IMR-90 (cell line): ENCODE results near the gene TMEM63B. TPM values are rescaled to one million over a fixed set of nuclear protein-coding genes. Genes with fewer than 3 reads are reported as not detected.

Source experiments
- ATAC-seq: fragments of 200-7000 bp; cut with Tn5 transposase; 2 replicates; pipeline ENCODE4 v1.9.1; 2020; ENCODE audit warnings: low read depth, mild to moderate bottlenecking, moderate library complexity
- BruUV-seq: library from RNA; stranded (reverse); fragments of 400-500 nt; replicated peaks from 2 replicates; lab custom pipeline; 2021; lab: Mats Ljungman, UMichigan
- CTCF ChIA-PET: fragments of 300-600 bp; formaldehyde crosslinking; extraction: SDS; loops from one replicate; lab custom pipeline; 2021; ENCODE audit warnings: antibody characterized with exemption; lab: Yijun Ruan, JAX
- POLR2A ChIA-PET: fragments of 300-600 bp; sonication (Branson Sonifier 250); formaldehyde crosslinking; loops from one replicate; lab custom pipeline; 2022; ENCODE audit warnings: antibody characterized with exemption; ENCODE audit not compliant: unreplicated experiment; lab: Charles Lee
- DNase-seq: peaks from one replicate; pipeline ENCODE4 v3.0.0; 2013
- H2AFZ ChIP-seq: replicated peaks from 2 replicates; pipeline ENCODE3; 2013; ENCODE audit warnings: low read length, mild to moderate bottlenecking; ENCODE audit not compliant: poor library complexity
- H2AK5ac ChIP-seq: 2 replicates; pipeline ENCODE4 v1.6.1; 2013; ENCODE audit warnings: low read depth, low read length, inconsistent platforms
- H2AK9ac ChIP-seq: replicated peaks from 2 replicates; pipeline ENCODE3; 2013; ENCODE audit warnings: mild to moderate bottlenecking, low read depth, low read length, moderate library complexity; ENCODE audit not compliant: poor library complexity
- H2BK120ac ChIP-seq: 2 replicates; pipeline ENCODE4 v1.6.1; 2013; ENCODE audit warnings: low read depth, low read length, inconsistent platforms
- H2BK15ac ChIP-seq: 3 replicates; pipeline ENCODE4 v1.6.1; 2013; ENCODE audit warnings: low read depth, low read length, inconsistent platforms
- H2BK20ac ChIP-seq: 2 replicates; pipeline ENCODE4 v1.6.1; 2013; ENCODE audit warnings: low read depth, mild to moderate bottlenecking, inconsistent platforms, low read length, moderate library complexity
- H2BK5ac ChIP-seq: 2 replicates; pipeline ENCODE4 v1.6.1; 2013; ENCODE audit warnings: mild to moderate bottlenecking, low read depth, low read length, inconsistent platforms; ENCODE audit not compliant: poor library complexity, severe bottlenecking
- H3K14ac ChIP-seq: replicated peaks from 2 replicates; pipeline ENCODE4 v1.6.1; 2013; ENCODE audit warnings: low read depth, low read length, inconsistent platforms
- H3K18ac ChIP-seq: 2 replicates; pipeline ENCODE4 v1.6.1; 2013; ENCODE audit warnings: low read depth, low read length, control low read depth
- H3K23ac ChIP-seq: 2 replicates; pipeline ENCODE4 v1.6.1; 2013; ENCODE audit warnings: low read depth, low read length, inconsistent platforms
- H3K27ac ChIP-seq: 2 replicates; pipeline ENCODE4 v1.5.1; 2013; ENCODE audit warnings: mild to moderate bottlenecking, control low read depth, low read length; ENCODE audit not compliant: insufficient read depth
- H3K27me3 ChIP-seq: 2 replicates; pipeline ENCODE4 v1.6.1; 2013; ENCODE audit warnings: low read length; ENCODE audit not compliant: control insufficient read depth, insufficient read depth
- H3K36me3 ChIP-seq: 2 replicates; pipeline ENCODE4 v1.6.1; 2013; ENCODE audit warnings: low read length, mixed read lengths; ENCODE audit not compliant: control insufficient read depth, insufficient read depth
- H3K4ac ChIP-seq: 2 replicates; pipeline ENCODE4 v1.6.1; 2013; ENCODE audit warnings: low read depth, low read length, inconsistent platforms
- H3K4me1 ChIP-seq: 2 replicates; pipeline ENCODE4 v1.6.1; 2013; ENCODE audit warnings: low read length, mixed read lengths; ENCODE audit not compliant: control insufficient read depth, insufficient read depth
- H3K4me2 ChIP-seq: 2 replicates; pipeline ENCODE4 v1.6.1; 2013; ENCODE audit warnings: low read depth, mild to moderate bottlenecking, control low read depth, low read length, moderate library complexity
- H3K4me3 ChIP-seq: 2 replicates; pipeline ENCODE4 v1.5.1; 2013; ENCODE audit warnings: low read depth, mild to moderate bottlenecking, control low read depth, low read length, moderate library complexity; ENCODE audit not compliant: insufficient read depth
- H3K56ac ChIP-seq: 2 replicates; pipeline ENCODE4 v1.6.1; 2013; ENCODE audit warnings: low read length, inconsistent platforms; ENCODE audit not compliant: insufficient read depth; ENCODE audit errors: extremely low read depth
- H3K79me1 ChIP-seq, 2 experiments: 2 replicates each; pipeline ENCODE4 v1.6.1; 2013; ENCODE audit warnings: low read length in 2 of 2, inconsistent platforms in 1 of 2, low read depth in 1 of 2
- H3K9ac ChIP-seq: 2 replicates; pipeline ENCODE4 v1.6.1; 2013; ENCODE audit warnings: low read depth, low read length, control low read depth
- H3K9me1 ChIP-seq: 2 replicates; pipeline ENCODE4 v1.6.1; 2013; ENCODE audit warnings: low read length, inconsistent platforms; ENCODE audit not compliant: insufficient read depth
- H3K9me3 ChIP-seq: 2 replicates; pipeline ENCODE4 v1.6.1; 2013; ENCODE audit warnings: low read length; ENCODE audit not compliant: control insufficient read depth, insufficient read depth
- H4K20me1 ChIP-seq: 2 replicates; pipeline ENCODE4 v1.6.1; 2013; ENCODE audit warnings: low read length, inconsistent platforms; ENCODE audit not compliant: insufficient read depth
- H4K5ac ChIP-seq: 2 replicates; pipeline ENCODE4 v1.6.1; 2013; ENCODE audit warnings: mild to moderate bottlenecking, low read depth, low read length, control low read depth
- H4K8ac ChIP-seq, 2 experiments: 2 replicates each; pipeline ENCODE4 v1.6.1; 2013; ENCODE audit warnings: low read depth in 2 of 2, low read length in 2 of 2, control low read depth in 1 of 2, inconsistent platforms in 1 of 2
- H4K91ac ChIP-seq: 2 replicates; pipeline ENCODE4 v1.6.1; 2013; ENCODE audit warnings: low read depth, low read length, inconsistent platforms; ENCODE audit not compliant: insufficient read depth
- BHLHE40 ChIP-seq: fragments of 150-350 bp; IDR thresholded peaks from 2 replicates; pipeline ENCODE4 v1.6.1; 2016; ENCODE audit warnings: mild to moderate bottlenecking, low read depth, low read length
- CHD1 ChIP-seq: IDR thresholded peaks from 2 replicates; pipeline ENCODE4 v1.6.1; 2012; ENCODE audit warnings: low read depth, low read length, improper control_type of control experiment
- MXI1 ChIP-seq: IDR thresholded peaks from 2 replicates; pipeline ENCODE4 v1.6.1; 2012; ENCODE audit warnings: low read depth, mild to moderate bottlenecking, low read length, moderate library complexity, borderline replicate concordance
- NFE2L2 ChIP-seq: fragments of 150-350 bp; IDR thresholded peaks from 2 replicates; pipeline ENCODE4 v1.6.1; 2016; ENCODE audit warnings: low read depth, mild to moderate bottlenecking, low read length
- RAD21 ChIP-seq: IDR thresholded peaks from 2 replicates; pipeline ENCODE4 v1.6.1; 2012; ENCODE audit warnings: low read length, improper control_type of control experiment
- WGBS, 2 experiments: methylation state at CpG; one replicate each; pipeline versions ENCODE4 v1.1.5 to v1.1.7; 2013; ENCODE audit warnings: missing lambda C conversion rate in 2 of 2; ENCODE audit not compliant: insufficient read length in 1 of 2; ENCODE audit errors: extremely low coverage in 2 of 2; 5-methylcytosine and 5-hydroxymethylcytosine counted together
- dilution Hi-C: fragments of 300-500 bp; cut with HindIII; formaldehyde crosslinking; loops from one replicate; pipeline ENCODE4 v1.14.3; 2018; ENCODE audit warnings: low sequenced_read_pairs; ENCODE audit not compliant: unreplicated experiment
- in situ Hi-C: fragments of 300-500 bp; cut with MboI; formaldehyde crosslinking; loops from 3 replicates; pipeline ENCODE4 v1.14.3; 2019; ENCODE audit warnings: low sequenced_read_pairs, inconsistent platforms, mixed read lengths
- intact Hi-C: fragments of 100-400 bp; cut with micrococcal nuclease; formaldehyde crosslinking; loops from 2 replicates; pipeline ENCODE4 v1.10.0; 2022
- polyA plus RNA-seq, 3 experiments: library from polyadenylated mRNA; depleted of rRNA; stranded (reverse); fragments of >200 nt; gene quantifications; 2 replicates each; pipeline ENCODE4 v1.2.3, GENCODE V29; 2012; ENCODE audit warnings: low replicate concordance in 1 of 3
- total RNA-seq: library from RNA; depleted of rRNA; stranded (reverse); fragments of >200 nt; gene quantifications from 2 replicates; pipeline ENCODE4 v1.2.3, GENCODE V29; 2012
- TF ChIP-seq, protein P1 (sequence below): fragments of 150-350 bp; IDR thresholded peaks from 2 replicates; pipeline ENCODE4 v1.6.1; 2016; ENCODE audit warnings: low read depth, mild to moderate bottlenecking, low read length, moderate library complexity, borderline replicate concordance

The TMEM63B gene
- total and polyA plus RNA-seq, 2 of the 4 experiments (the other 2 are of a cell fraction): 12.2 to 42.6 TPM

DNA sequence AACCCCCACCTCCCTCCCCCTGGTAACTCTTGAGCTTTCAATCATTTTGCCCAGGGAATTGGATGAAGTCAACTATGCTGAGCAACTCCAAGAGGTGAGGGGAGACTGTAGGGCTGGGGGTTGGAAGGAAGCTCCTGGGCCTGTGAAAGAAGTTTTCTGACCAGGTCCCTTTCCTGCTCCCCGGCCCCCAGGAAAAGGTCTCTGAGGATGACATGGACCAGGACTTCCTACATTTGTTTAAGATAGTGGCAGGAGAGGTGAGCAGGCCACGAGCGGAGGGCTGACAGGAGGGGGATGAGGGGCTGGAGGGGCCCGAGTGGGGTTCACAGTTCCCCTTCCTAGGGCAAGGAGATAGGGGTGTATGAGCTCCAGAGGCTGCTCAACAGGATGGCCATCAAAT, 53.1 kb downstream of the TMEM63B start:
- no peak overlapping the region for H4K8ac ChIP-seq
- H3K9me1 ChIP-seq: 0 out of 2 replicates have a peak, but pooled peaks cover 9% of the 10 kb centered on the region
- DNase-seq (no peak), ATAC-seq (no peak)
- H3K79me1 ChIP-seq: no peaks in the 10 kb centered on the region
- no peak overlapping the region for H2BK20ac ChIP-seq
- no peaks in the 10 kb centered on the region for H3K9me3 ChIP-seq
- H3K9ac ChIP-seq: no peak overlapping the region
- no peak overlapping the region for H2AFZ ChIP-seq
- WGBS, 2 experiments: no CpG with 5 or more reads among the region's 4 CpGs
- dilution Hi-C loops (no loop called here), in situ Hi-C loops (no loop called here), intact Hi-C loops (no loop called here)
- H2BK5ac ChIP-seq: no peak overlapping the region
- H4K20me1 ChIP-seq: no peaks in the 10 kb centered on the region; the same call in 1 of the 2 replicates
- BruUV-seq: no TSS peak
- no peak overlapping the region for H2BK15ac ChIP-seq
- no peak overlapping the region for H3K4ac ChIP-seq
- no peak overlapping the region for H3K4me3 ChIP-seq
- H3K4me2 ChIP-seq: no peak overlapping the region
- H4K5ac ChIP-seq: no peak overlapping the region
- ChIA-PET POLR2A (no interaction called here), CTCF (no interaction called here)
- no peaks in the 10 kb centered on the region for H3K4me1 ChIP-seq
- no peaks in the 10 kb centered on the region for H3K36me3 ChIP-seq
- no peak overlapping the region for H4K91ac ChIP-seq
- no peak overlapping the region for H2AK5ac ChIP-seq
- no peak overlapping the region for H3K56ac ChIP-seq
- no peak overlapping the region for H2BK120ac ChIP-seq
- no peak overlapping the region for H3K23ac ChIP-seq
- H3K14ac ChIP-seq: no peak overlapping the region
- H2AK9ac ChIP-seq: no peak overlapping the region
- no peak overlapping the region for H3K18ac ChIP-seq
- H3K27ac ChIP-seq: no peak overlapping the region
- TF ChIP-seq NFE2L2: no peak
- TF ChIP-seq MXI1: no peak
- TF ChIP-seq, protein P1, sequence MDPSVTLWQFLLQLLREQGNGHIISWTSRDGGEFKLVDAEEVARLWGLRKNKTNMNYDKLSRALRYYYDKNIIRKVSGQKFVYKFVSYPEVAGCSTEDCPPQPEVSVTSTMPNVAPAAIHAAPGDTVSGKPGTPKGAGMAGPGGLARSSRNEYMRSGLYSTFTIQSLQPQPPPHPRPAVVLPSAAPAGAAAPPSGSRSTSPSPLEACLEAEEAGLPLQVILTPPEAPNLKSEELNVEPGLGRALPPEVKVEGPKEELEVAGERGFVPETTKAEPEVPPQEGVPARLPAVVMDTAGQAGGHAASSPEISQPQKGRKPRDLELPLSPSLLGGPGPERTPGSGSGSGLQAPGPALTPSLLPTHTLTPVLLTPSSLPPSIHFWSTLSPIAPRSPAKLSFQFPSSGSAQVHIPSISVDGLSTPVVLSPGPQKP: no peak
- no peak for TF ChIP-seq RAD21
- TF ChIP-seq BHLHE40: no peak
- TF ChIP-seq CHD1: no peak
- peaks cover 14% of the 10 kb centered on the region for H3K27me3 ChIP-seq
